Heart right ventricle (tissue), 16 donors: ENCODE measurements around the gene ZFP92. TPM values are rescaled to one million over a fixed set of nuclear protein-coding genes. Genes with fewer than 3 reads are reported as not detected.

Experiments used
- ATAC-seq, 8 donors: fragments of 200-7000 bp; cut with Tn5 transposase; one replicate each; pipeline ENCODE4 v1.9.1; 2020; ENCODE audit warnings: mild to moderate bottlenecking in 8 of 8, moderate library complexity in 8 of 8, moderate number of reproducible peaks in 1 of 8
- DNase-seq, 2 donors: peaks; one replicate each; pipeline ENCODE4 v3.0.0-alpha.2; 2020
- H3K27ac ChIP-seq, 10 donors: fragments of 200-600 bp; sonication (generic) in 2 of 10; one replicate each; pipeline versions ENCODE4 v1.5.0 to v1.8.0; 2020 to 2022; ENCODE audit warnings: mild to moderate bottlenecking in 3 of 10
- H3K27me3 ChIP-seq, 7 donors: fragments of 200-600 bp; one replicate each; pipeline ENCODE4 v1.8.0; 2021 to 2022; ENCODE audit warnings: mild to moderate bottlenecking in 2 of 7
- H3K36me3 ChIP-seq, 9 donors: fragments of 200-600 bp; sonication (generic) in 1 of 9; one replicate each; pipeline versions ENCODE4 v1.5.0 to v1.8.0; 2020 to 2022; ENCODE audit warnings: mild to moderate bottlenecking in 2 of 9
- H3K4me1 ChIP-seq, 9 donors: fragments of 200-600 bp; sonication (generic) in 1 of 9; one replicate each; pipeline versions ENCODE4 v1.5.0 to v1.8.0; 2020 to 2022; ENCODE audit warnings: mild to moderate bottlenecking in 4 of 9
- H3K4me3 ChIP-seq, 10 donors: fragments of 200-600 bp; sonication (generic) in 2 of 10; one replicate each; pipeline versions ENCODE4 v1.5.0 to v1.8.0; 2020 to 2022; ENCODE audit warnings: mild to moderate bottlenecking in 7 of 10, moderate library complexity in 2 of 10
- H3K9me3 ChIP-seq, 11 donors: fragments of 200-600 bp in 10 of 11; sonication (generic) in 2 of 11; one replicate each; pipeline versions ENCODE4 v1.5.0 to v1.8.0; 2013 to 2022; ENCODE audit warnings: mild to moderate bottlenecking in 2 of 11, control low read depth in 1 of 11, moderate library complexity in 1 of 11
- CTCF ChIP-seq, 9 donors: fragments of 200-600 bp; sonication (generic) in 2 of 9; IDR thresholded peaks; one replicate each; pipeline versions ENCODE4 v1.5.0 to v1.8.0; 2021 to 2022; ENCODE audit warnings: antibody characterized with exemption in 9 of 9, mild to moderate bottlenecking in 5 of 9, moderate library complexity in 1 of 9
- WGBS, 2 donors: extraction: QIAGEN DNeasy Blood & Tissue Kit; methylation state at CpG; one replicate each; pipeline ENCODE4 v1.1.7; 2013; ENCODE audit warnings: inconsistent platforms in 1 of 2; 5-methylcytosine and 5-hydroxymethylcytosine counted together
- intact Hi-C, 10 donors: fragments of 100-400 bp; cut with DNase I; formaldehyde crosslinking; loops; one replicate each; pipeline versions ENCODE4 v1.11.1 to v1.14.2; 2022
- polyA plus RNA-seq, 2 donors: library from polyadenylated mRNA; stranded (reverse); fragments of 200-250 nt; gene quantifications; one replicate each; pipeline ENCODE4 v1.2.3, GENCODE V29; 2013
- total RNA-seq, 10 donors: library from RNA; stranded (reverse); fragmentation: NEBNext Ultra II Directional in 3 of 10; extraction: Animal tissue kit (Norgen Biotek cat#: 25700) in 3 of 10; gene quantifications; one replicate each; pipeline versions ENCODE4 v1.2.1 to v1.2.4, GENCODE V29; 2021 to 2023
- donor health status: Arrhythmogenic right ventricular cardiomyopathy.
- donor health status: ischemic (EF 13 %, LVEDD 7.1; RV severe dilation, severe dysfunction).
- donor health status: healthy with polysubstance abuse.
- donor health status: DM: no; HTN: yes; CAD: no.
- donor health status: DM: no; HTN: no; CAD: no.
- donor health status: ischemic (EF 25% LVEDD 6.9; RV normal size, moderate dysfunction).
- donor health status: ischemic (EF 25% LVEDD 5.7; RV mildly dilated, moderate dysfunction).
- donor health status: healthy.
- donor health status: DM: yes; HTN: yes; CAD: no.
- donor health status: Ischemic cardiomyopathy.
- donor health status: ischemic (EF 35%, LVEDD 5.7; RV mildly dilated, moderate dysfunction).
- donor health status: nonischemic (EF 11% LVEDD 7.7; RV severe dilation, severe dysfunction).
- donor health status: DM: yes; HTN: yes; CAD: no.
- donor health status: PGD.
- donor health status: ischemic (EF 29% LVEDD 5.4; RV normal size, mild dysfunction).
- donor health status: nonischemic (EF 23%, LVEDD 6.1; RV moderate dilation, normal function).

The ZFP92 gene
- total and polyA plus RNA-seq, 12 donors: 0.17 to 1.6 (median 0.44) TPM

GRCh38 chrX:153434801-153435200 is 23.5 kb downstream of the ZFP92 start:
- H3K27me3 ChIP-seq: no peaks in the 10 kb centered on the region
- H3K4me1 ChIP-seq: no peaks in the 10 kb centered on the region
- 85 to 89% methylated on average over 8 of the region's 8 CpGs for WGBS, 2 donors
- ATAC-seq: no peak
- intact Hi-C loops: loop anchor here in 1 of 10 donors (10.0 kb wide), 2 partner anchors 400 to 470 kb away; no protein-coding TSS in a partner anchor
- H3K27ac ChIP-seq: no peak overlapping the region
- H3K4me3 ChIP-seq: no peak overlapping the region
- no peaks in the 10 kb centered on the region for H3K36me3 ChIP-seq
- DNase-seq: no peak
- peaks cover 0 to 15% (median 0%) of the 10 kb centered on the region in 11 donors for H3K9me3 ChIP-seq
- TF ChIP-seq CTCF (IDR thresholded peaks at IDR 0.05): no peak

- intact Hi-C loops: loop anchor here in 1 of 10 donors (10.0 kb wide), 2 partner anchors 401 to 471 kb away; no protein-coding TSS in a partner anchor
- Histone ChIP-seq H3K27me3 (no peaks in the 10 kb centered on the region), H3K4me3 (no peak overlapping the region), H3K27ac (no peak overlapping the region), H3K4me1 (no peaks in the 10 kb centered on the region), H3K9me3 (peaks cover 0 to 10% (median 0%) of the 10 kb centered on the region in 11 donors), H3K36me3 (no peaks in the 10 kb centered on the region)
- DNase-seq (no peak), ATAC-seq (no peak)
- no peak for TF ChIP-seq CTCF (IDR thresholded peaks at IDR 0.05)
- WGBS, 2 donors: 71 to 86% methylated on average over 3 of the region's 3 CpGs
These were observed 24.6 kb downstream of the ZFP92 start for GRCh38 chrX:153435845-153436244.

GRCh38 chrX:153438532-153438931 is 27.3 kb downstream of the ZFP92 start:
- peaks cover 0 to 3% (median 0%) of the 10 kb centered on the region in 11 donors for H3K9me3 ChIP-seq
- DNase-seq: no peak
- intact Hi-C loops: loop anchor here in 1 of 10 donors (10.0 kb wide), 2 partner anchors 404 to 474 kb away; no protein-coding TSS in a partner anchor
- WGBS, 2 donors: 25 to 28% methylated on average over 8 of the region's 8 CpGs
- no peak overlapping the region for H3K4me3 ChIP-seq
- no peaks in the 10 kb centered on the region for H3K36me3 ChIP-seq
- TF ChIP-seq CTCF (IDR thresholded peaks at IDR 0.05): peak in 6 of 9 donors; percentile 10 to 56 (median 34)
- H3K27me3 ChIP-seq: peaks cover 0 to 4% (median 0%) of the 10 kb centered on the region in 7 donors
- no peaks in the 10 kb centered on the region for H3K4me1 ChIP-seq
- no peak overlapping the region for H3K27ac ChIP-seq
- peak in 1 of 8 donors; percentile 50 for ATAC-seq

GRCh38 chrX:153439977-153440376 is 28.7 kb downstream of the ZFP92 start:
- intact Hi-C loops: loop anchor here in 2 of 10 donors (5.0 to 10.0 kb wide), 3 partner anchors 405 to 475 kb away; no protein-coding TSS in a partner anchor
- Histone ChIP-seq H3K4me3 (no peak overlapping the region), H3K27me3 (peaks cover 0 to 4% (median 0%) of the 10 kb centered on the region in 7 donors), H3K27ac (no peak overlapping the region), H3K9me3 (peaks cover 0 to 3% (median 0%) of the 10 kb centered on the region in 11 donors), H3K4me1 (no peaks in the 10 kb centered on the region), H3K36me3 (no peaks in the 10 kb centered on the region)
- 91 to 93% methylated on average over 4 of the region's 4 CpGs for WGBS, 2 donors
- ATAC-seq (no peak), DNase-seq (no peak)
- TF ChIP-seq CTCF (IDR thresholded peaks at IDR 0.05): no peak
